ENCODE results near the gene ST7. TPM values are rescaled to one million over a fixed set of nuclear protein-coding genes. Genes with fewer than 3 reads are reported as not detected.

The ST7 gene
- total RNA-seq, 1 experiment from 2014 or later: 12.4 TPM

GRCh38 chr7:117200132-117200531 lies 246.8 kb downstream of the ST7 start:
- Mint-ChIP-seq H3K4me1 (peaks cover 17% of the 10 kb centered on the region), H3K36me3 (no peaks in the 10 kb centered on the region; the same call in 1 of the 2 replicates), H3K27me3 (ENCODE audit: low read depth) (no peaks in the 10 kb centered on the region), H3K4me3 (no peak overlapping the region), H3K9me3 (no peaks in the 10 kb centered on the region), H3K27ac (no peak overlapping the region)
- no peak for DNase-seq (ENCODE audit: low spot score)
- no peak for ATAC-seq
- POLR2A ChIA-PET: no interaction called here
- CTCF ChIA-PET: interaction anchor here (0.5 kb wide), 1 partner anchor 50 kb away, joined by 6 read pairs; no protein-coding TSS in a partner anchor
- TF ChIP-seq MLX (CRISPR knock-in tag; IDR thresholded peaks at IDR 0.05) (no peak), ZNF416 (CRISPR knock-in tag; IDR thresholded peaks at IDR 0.05) (no peak), PRDM15 (CRISPR knock-in tag; IDR thresholded peaks at IDR 0.05) (no peak), CREM (CRISPR knock-in tag; IDR thresholded peaks at IDR 0.05) (no peak), ZNF423 (CRISPR knock-in tag; IDR thresholded peaks at IDR 0.05) (no peak), SMAD3 (CRISPR knock-in tag; IDR thresholded peaks at IDR 0.05; ENCODE audit: borderline replicate concordance) (no peak)
- TF ChIP-seq, protein P1, sequence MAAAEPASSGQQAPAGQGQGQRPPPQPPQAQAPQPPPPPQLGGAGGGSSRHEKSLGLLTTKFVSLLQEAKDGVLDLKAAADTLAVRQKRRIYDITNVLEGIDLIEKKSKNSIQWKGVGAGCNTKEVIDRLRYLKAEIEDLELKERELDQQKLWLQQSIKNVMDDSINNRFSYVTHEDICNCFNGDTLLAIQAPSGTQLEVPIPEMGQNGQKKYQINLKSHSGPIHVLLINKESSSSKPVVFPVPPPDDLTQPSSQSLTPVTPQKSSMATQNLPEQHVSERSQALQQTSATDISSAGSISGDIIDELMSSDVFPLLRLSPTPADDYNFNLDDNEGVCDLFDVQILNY (CRISPR knock-in tag; IDR thresholded peaks at IDR 0.05): no peak

DNA sequence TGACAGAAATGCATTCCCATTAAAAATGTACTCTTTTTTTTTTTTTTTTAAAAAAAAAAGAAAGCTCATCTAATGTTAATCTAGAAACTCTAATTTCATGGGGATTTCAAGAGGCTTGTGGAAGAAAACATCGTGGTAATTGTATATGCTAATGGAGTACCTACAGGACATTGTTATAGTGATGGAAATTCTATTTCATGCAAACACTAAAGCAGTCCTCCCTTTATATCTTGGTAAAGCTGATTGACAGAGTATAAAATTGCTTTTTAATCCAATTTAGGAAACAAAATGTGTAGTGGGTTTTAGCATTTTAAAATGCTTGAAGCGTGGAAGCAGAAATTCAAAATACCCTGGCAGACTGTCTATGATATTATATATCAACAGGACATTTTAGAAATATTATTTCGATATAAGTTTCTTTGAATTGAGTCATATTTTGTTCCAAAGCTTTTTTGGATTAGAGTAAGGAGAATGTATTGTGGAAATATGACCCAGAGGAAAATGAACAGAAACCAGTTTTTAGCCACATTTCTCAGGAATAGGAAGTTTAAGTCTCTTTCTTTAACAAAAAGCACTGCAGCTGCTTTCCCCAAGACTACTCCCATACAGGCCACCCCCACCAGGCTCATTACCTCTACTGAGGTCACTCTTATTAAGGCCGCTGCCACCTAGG lies 247.6 kb downstream of the ST7 start:
- ATAC-seq (no peak), DNase-seq (ENCODE audit: low spot score) (no peak)
- Mint-ChIP-seq H3K4me1 (peaks cover 17% of the 10 kb centered on the region), H3K27me3 (ENCODE audit: low read depth) (no peaks in the 10 kb centered on the region), H3K9me3 (no peaks in the 10 kb centered on the region), H3K36me3 (no peaks in the 10 kb centered on the region; the same call in 1 of the 2 replicates), H3K27ac (no peak overlapping the region), H3K4me3 (no peak overlapping the region)
- ChIA-PET POLR2A (no interaction called here), CTCF (interaction anchor here (0.6 kb wide), 1 partner anchor 201 kb away, joined by 3 read pairs; no protein-coding TSS in a partner anchor)
- no peak for TF ChIP-seq FOXJ3 (CRISPR knock-in tag; IDR thresholded peaks at IDR 0.05; ENCODE audit: borderline replicate concordance)
- no peak for TF ChIP-seq MLX (CRISPR knock-in tag; IDR thresholded peaks at IDR 0.05)
- TF ChIP-seq ZNF423 (CRISPR knock-in tag; IDR thresholded peaks at IDR 0.05): no peak
- TF ChIP-seq, protein P2, sequence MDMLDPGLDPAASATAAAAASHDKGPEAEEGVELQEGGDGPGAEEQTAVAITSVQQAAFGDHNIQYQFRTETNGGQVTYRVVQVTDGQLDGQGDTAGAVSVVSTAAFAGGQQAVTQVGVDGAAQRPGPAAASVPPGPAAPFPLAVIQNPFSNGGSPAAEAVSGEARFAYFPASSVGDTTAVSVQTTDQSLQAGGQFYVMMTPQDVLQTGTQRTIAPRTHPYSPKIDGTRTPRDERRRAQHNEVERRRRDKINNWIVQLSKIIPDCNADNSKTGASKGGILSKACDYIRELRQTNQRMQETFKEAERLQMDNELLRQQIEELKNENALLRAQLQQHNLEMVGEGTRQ (CRISPR knock-in tag; IDR thresholded peaks at IDR 0.05): no peak
- no peak for TF ChIP-seq NR3C1 (CRISPR knock-in tag; conservative IDR thresholded peaks at IDR 0.05; ENCODE audit: low read depth)
- TF ChIP-seq CDX4 (CRISPR knock-in tag; IDR thresholded peaks at IDR 0.05; ENCODE audit: borderline replicate concordance): no peak
- TF ChIP-seq TCF7 (CRISPR knock-in tag; IDR thresholded peaks at IDR 0.05; ENCODE audit: low read depth): no peak

- POLR2A ChIA-PET: no interaction called here
- Mint-ChIP-seq H3K4me3 (no peak overlapping the region), H3K4me1 (peaks cover 17% of the 10 kb centered on the region), H3K36me3 (no peaks in the 10 kb centered on the region; the same call in 1 of the 2 replicates), H3K9me3 (no peaks in the 10 kb centered on the region), H3K27me3 (ENCODE audit: low read depth) (no peaks in the 10 kb centered on the region), H3K27ac (no peak overlapping the region)
- CTCF ChIA-PET: interaction anchor here (1.1 to 1.6 kb wide), 2 partner anchors 10 to 31 kb away, joined by 3 to 8 read pairs; no protein-coding TSS in a partner anchor
- DNase-seq (ENCODE audit: low spot score) (no peak), ATAC-seq (no peak)
- TF ChIP-seq HMGA2 (CRISPR knock-in tag; IDR thresholded peaks at IDR 0.05) (no peak), TEAD1 (CRISPR knock-in tag; IDR thresholded peaks at IDR 0.05) (no peak), ZNF317 (CRISPR knock-in tag; IDR thresholded peaks at IDR 0.05; ENCODE audit: borderline replicate concordance, low read depth) (no peak)
- TF ChIP-seq, protein P3, sequence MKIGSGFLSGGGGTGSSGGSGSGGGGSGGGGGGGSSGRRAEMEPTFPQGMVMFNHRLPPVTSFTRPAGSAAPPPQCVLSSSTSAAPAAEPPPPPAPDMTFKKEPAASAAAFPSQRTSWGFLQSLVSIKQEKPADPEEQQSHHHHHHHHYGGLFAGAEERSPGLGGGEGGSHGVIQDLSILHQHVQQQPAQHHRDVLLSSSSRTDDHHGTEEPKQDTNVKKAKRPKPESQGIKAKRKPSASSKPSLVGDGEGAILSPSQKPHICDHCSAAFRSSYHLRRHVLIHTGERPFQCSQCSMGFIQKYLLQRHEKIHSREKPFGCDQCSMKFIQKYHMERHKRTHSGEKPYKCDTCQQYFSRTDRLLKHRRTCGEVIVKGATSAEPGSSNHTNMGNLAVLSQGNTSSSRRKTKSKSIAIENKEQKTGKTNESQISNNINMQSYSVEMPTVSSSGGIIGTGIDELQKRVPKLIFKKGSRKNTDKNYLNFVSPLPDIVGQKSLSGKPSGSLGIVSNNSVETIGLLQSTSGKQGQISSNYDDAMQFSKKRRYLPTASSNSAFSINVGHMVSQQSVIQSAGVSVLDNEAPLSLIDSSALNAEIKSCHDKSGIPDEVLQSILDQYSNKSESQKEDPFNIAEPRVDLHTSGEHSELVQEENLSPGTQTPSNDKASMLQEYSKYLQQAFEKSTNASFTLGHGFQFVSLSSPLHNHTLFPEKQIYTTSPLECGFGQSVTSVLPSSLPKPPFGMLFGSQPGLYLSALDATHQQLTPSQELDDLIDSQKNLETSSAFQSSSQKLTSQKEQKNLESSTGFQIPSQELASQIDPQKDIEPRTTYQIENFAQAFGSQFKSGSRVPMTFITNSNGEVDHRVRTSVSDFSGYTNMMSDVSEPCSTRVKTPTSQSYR (CRISPR knock-in tag; IDR thresholded peaks at IDR 0.05): no peak
- TF ChIP-seq, protein P4, sequence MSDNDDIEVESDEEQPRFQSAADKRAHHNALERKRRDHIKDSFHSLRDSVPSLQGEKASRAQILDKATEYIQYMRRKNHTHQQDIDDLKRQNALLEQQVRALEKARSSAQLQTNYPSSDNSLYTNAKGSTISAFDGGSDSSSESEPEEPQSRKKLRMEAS (CRISPR knock-in tag; IDR thresholded peaks at IDR 0.05): no peak
Measured at GRCh38 chr7:117202511-117202910, 249.2 kb downstream of the ST7 start.

Measured in WTC11 (cell line).